H1 (cell line): ENCODE measurements around the gene SHLD1.

ENCODE experiments used
- EZH2 ChIP-seq: fragments of 200-600 bp; sonication (generic); IDR thresholded peaks from 2 replicates; pipeline ENCODE4 v1.7.1; 2012; ENCODE audit warnings: low read depth, mild to moderate bottlenecking, moderate library complexity, low read length, inconsistent platforms; ENCODE audit not compliant: severe bottlenecking
- POLR2AphosphoS5 ChIP-seq: IDR thresholded peaks from 2 replicates; pipeline ENCODE4 v1.6.1; 2011; ENCODE audit warnings: low read depth, low read length
- SIN3A ChIP-seq, 2 experiments: IDR thresholded peaks in 1 of 2; conservative IDR thresholded peaks in 1 of 2; 2 replicates each; pipeline ENCODE4 v1.6.1; 2011 to 2012; ENCODE audit warnings: low read length in 2 of 2, improper control_type of control experiment in 1 of 2, low read depth in 1 of 2, mild to moderate bottlenecking in 1 of 2
- SP2 ChIP-seq: IDR thresholded peaks from 2 replicates; pipeline ENCODE4 v1.6.1; 2012; ENCODE audit warnings: mild to moderate bottlenecking, low read length, inconsistent platforms

- TF ChIP-seq SP2 (no peak), EZH2 (no peak), SIN3A (conservative IDR thresholded peaks at IDR 0.05 in 1 of 2, IDR thresholded peaks at IDR 0.05 in 1 of 2; ENCODE audit: low read depth in 1 of 2, low read length in 2 of 2) (no peak), POLR2AphosphoS5 (no peak)
Measured at GRCh38 chr20:5881703-5882102, 131.5 kb downstream of the SHLD1 start.
